A673 (cell line): Measurements from ENCODE around the gene SOD2. TPM values are rescaled to one million over a fixed set of nuclear protein-coding genes. Genes with fewer than 3 reads are reported as not detected.

Source experiments
- BruUV-seq: library from RNA; stranded (reverse); fragments of 400-500 nt; replicated peaks from 2 replicates; lab custom pipeline; 2021; lab: Mats Ljungman, UMichigan
- CTCF ChIA-PET: fragments of 300-600 bp; sonication (Branson Sonifier 250); formaldehyde crosslinking; loops from one replicate; lab custom pipeline; 2022; ENCODE audit warnings: antibody characterized with exemption; lab: Charles Lee
- POLR2A ChIA-PET: fragments of 300-600 bp; sonication (Branson Sonifier 250); formaldehyde crosslinking; loops from one replicate; lab custom pipeline; 2022; ENCODE audit warnings: antibody characterized with exemption; ENCODE audit not compliant: low non-redundant PET; lab: Charles Lee
- DNase-seq: peaks from one replicate; pipeline ENCODE4 v3.0.0-alpha.2; 2015; ENCODE audit warnings: low spot score
- H3K27ac ChIP-seq: fragments of 200-600 bp; sonication (generic); 2 replicates; pipeline ENCODE4 v1.5.1; 2016; ENCODE audit warnings: mixed run types, low read depth, mild to moderate bottlenecking, mixed read lengths, antibody characterized with exemption, low read length; ENCODE audit not compliant: poor library complexity, severe bottlenecking
- H3K27me3 ChIP-seq: fragments of 200-600 bp; sonication (generic); replicated peaks from 2 replicates; pipeline ENCODE4 v1.6.1; 2017; ENCODE audit warnings: mixed run types, low read depth, mild to moderate bottlenecking, mixed read lengths, antibody characterized with exemption, low read length; ENCODE audit not compliant: insufficient read depth, poor library complexity
- H3K36me3 ChIP-seq: fragments of 200-600 bp; sonication (generic); 2 replicates; pipeline ENCODE4 v1.6.1; 2016; ENCODE audit warnings: mixed run types, mild to moderate bottlenecking, mixed read lengths, antibody characterized with exemption, low read length; ENCODE audit not compliant: insufficient read depth, poor library complexity, severe bottlenecking
- H3K4me1 ChIP-seq: fragments of 200-600 bp; sonication (generic); 2 replicates; pipeline ENCODE4 v1.6.1; 2017; ENCODE audit warnings: mixed run types, mild to moderate bottlenecking, mixed read lengths, antibody characterized with exemption, low read length; ENCODE audit not compliant: insufficient read depth, poor library complexity, severe bottlenecking
- H3K4me3 ChIP-seq: fragments of 200-600 bp; sonication (generic); 2 replicates; pipeline ENCODE4 v1.5.1; 2016; ENCODE audit warnings: low read depth, mixed run types, mild to moderate bottlenecking, mixed read lengths, low read length; ENCODE audit not compliant: poor library complexity, severe bottlenecking
- H3K9me3 ChIP-seq: fragments of 200-600 bp; sonication (generic); 2 replicates; pipeline ENCODE4 v1.6.1; 2016; ENCODE audit warnings: mixed run types, low read depth, mild to moderate bottlenecking, mixed read lengths, antibody characterized with exemption, low read length; ENCODE audit not compliant: poor library complexity, severe bottlenecking
- EZH2 ChIP-seq: fragments of 200-600 bp; sonication (generic); IDR thresholded peaks from 2 replicates; pipeline ENCODE4 v1.6.1; 2017; ENCODE audit warnings: borderline replicate concordance, low read depth, mild to moderate bottlenecking, mixed read lengths, antibody characterized with exemption, low read length; ENCODE audit not compliant: poor library complexity, severe bottlenecking
- intact Hi-C: fragments of 100-400 bp; cut with micrococcal nuclease; formaldehyde crosslinking; loops from one replicate; pipeline ENCODE4 v1.10.0; 2022; ENCODE audit not compliant: unreplicated experiment
- total RNA-seq: library from RNA; stranded (reverse); gene quantifications from 2 replicates; pipeline ENCODE4 v1.2.3, GENCODE V29; 2021
- TF ChIP-seq, protein P1 (sequence below): fragments of 300-800, 200-600 bp; sonication (generic); conservative IDR thresholded peaks from 2 replicates; pipeline ENCODE4 v1.5.1; 2017; ENCODE audit warnings: low read depth, mild to moderate bottlenecking, antibody characterized with exemption, low read length, moderate library complexity, mixed read lengths

Gene SOD2
- total RNA-seq, 1 experiment from 2014 or later = 159 TPM

DNA sequence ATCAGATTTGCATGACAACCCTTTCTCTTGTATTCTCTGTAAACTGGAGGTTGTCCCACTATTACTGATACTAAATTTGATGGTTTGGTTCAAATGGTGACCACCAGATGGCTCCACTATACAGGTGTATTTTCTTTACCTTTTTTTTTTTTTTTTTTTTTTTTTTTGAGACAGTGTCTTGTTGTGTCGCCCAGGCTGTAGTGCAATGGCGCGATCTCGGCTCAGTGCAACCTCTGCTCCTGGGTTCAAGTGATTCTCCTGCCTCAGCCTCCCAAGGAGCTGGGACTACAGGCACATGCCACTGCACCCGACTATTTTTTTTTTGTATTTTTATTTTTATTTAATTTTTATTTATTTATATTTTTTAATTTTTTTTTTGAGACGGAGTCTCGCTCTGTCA is 27.7 kb upstream of the SOD2 start:
- no peaks in the 10 kb centered on the region for H3K9me3 ChIP-seq
- ChIA-PET CTCF (interaction anchor here (0.7 kb wide), 1 partner anchor 744 kb away, joined by 5 read pairs; no protein-coding TSS in a partner anchor), POLR2A (no interaction called here)
- H3K4me1 ChIP-seq = no peaks in the 10 kb centered on the region
- no peaks in the 10 kb centered on the region for H3K27me3 ChIP-seq
- TF ChIP-seq EZH2 = no peak
- TF ChIP-seq, protein P1, sequence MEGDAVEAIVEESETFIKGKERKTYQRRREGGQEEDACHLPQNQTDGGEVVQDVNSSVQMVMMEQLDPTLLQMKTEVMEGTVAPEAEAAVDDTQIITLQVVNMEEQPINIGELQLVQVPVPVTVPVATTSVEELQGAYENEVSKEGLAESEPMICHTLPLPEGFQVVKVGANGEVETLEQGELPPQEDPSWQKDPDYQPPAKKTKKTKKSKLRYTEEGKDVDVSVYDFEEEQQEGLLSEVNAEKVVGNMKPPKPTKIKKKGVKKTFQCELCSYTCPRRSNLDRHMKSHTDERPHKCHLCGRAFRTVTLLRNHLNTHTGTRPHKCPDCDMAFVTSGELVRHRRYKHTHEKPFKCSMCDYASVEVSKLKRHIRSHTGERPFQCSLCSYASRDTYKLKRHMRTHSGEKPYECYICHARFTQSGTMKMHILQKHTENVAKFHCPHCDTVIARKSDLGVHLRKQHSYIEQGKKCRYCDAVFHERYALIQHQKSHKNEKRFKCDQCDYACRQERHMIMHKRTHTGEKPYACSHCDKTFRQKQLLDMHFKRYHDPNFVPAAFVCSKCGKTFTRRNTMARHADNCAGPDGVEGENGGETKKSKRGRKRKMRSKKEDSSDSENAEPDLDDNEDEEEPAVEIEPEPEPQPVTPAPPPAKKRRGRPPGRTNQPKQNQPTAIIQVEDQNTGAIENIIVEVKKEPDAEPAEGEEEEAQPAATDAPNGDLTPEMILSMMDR = peak; percentile 54
- intact Hi-C loops = no loop called here
- no peak for DNase-seq
- no peak overlapping the region for H3K27ac ChIP-seq
- peaks cover 9% of the 10 kb centered on the region for H3K36me3 ChIP-seq
- H3K4me3 ChIP-seq = no peak overlapping the region
- BruUV-seq = no TSS peak

DNA sequence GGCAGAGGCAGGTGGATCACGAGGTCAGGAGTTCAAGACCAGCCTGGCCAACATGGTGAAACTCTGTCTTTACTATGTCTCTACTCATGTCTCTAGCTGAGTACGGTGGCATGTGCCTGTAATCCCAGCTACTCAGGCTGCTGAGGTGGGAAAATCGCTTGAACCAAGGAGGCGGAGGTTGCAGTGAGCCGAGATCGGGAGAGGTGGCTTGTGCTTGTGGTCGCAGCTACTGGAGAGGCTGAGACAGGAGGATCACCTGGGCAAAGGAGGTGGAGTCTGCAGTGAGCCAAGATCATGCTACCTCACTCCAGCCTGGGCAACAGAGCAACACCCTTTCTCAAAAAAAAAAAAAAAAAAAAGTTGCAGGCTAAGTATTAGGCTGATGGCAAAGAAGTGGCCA is 26.2 kb upstream of the SOD2 start:
- ChIA-PET CTCF (no interaction called here), POLR2A (no interaction called here)
- BruUV-seq = no TSS peak
- Histone ChIP-seq H3K27me3 (no peaks in the 10 kb centered on the region), H3K27ac (no peak overlapping the region), H3K36me3 (peaks cover 9% of the 10 kb centered on the region), H3K9me3 (no peaks in the 10 kb centered on the region), H3K4me1 (no peaks in the 10 kb centered on the region), H3K4me3 (no peak overlapping the region)
- intact Hi-C loops = no loop called here
- DNase-seq = no peak
- TF ChIP-seq EZH2 = no peak
- TF ChIP-seq, protein P1 = no peak

DNA sequence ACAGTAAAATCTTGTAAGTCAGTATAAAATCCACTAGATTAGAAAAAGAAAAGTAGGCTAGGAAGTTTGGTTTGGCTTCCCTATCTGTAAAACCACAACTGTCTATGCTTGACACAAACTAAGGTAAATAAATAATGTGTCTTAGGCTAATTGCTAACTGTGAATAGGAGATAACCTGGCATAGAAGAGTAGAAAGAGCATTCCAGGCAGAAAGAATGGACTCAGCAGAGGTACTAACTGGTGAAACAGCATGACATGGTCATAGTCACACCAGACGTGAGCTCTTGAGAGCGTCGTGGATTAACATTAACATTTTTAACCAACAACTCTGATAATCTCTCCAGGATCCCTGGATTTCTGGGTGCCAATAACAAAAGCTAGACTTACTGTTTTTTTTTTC is 25.6 kb upstream of the SOD2 start:
- Histone ChIP-seq H3K27me3 (no peaks in the 10 kb centered on the region), H3K4me1 (no peaks in the 10 kb centered on the region), H3K9me3 (no peaks in the 10 kb centered on the region), H3K36me3 (peaks cover 4% of the 10 kb centered on the region), H3K4me3 (no peak overlapping the region), H3K27ac (no peak overlapping the region)
- ChIA-PET POLR2A (no interaction called here), CTCF (no interaction called here)
- no peak for DNase-seq
- no peak for TF ChIP-seq EZH2
- TF ChIP-seq, protein P1 = no peak
- intact Hi-C loops = no loop called here
- no TSS peak for BruUV-seq
